GM23338 (cell line): Measurements from ENCODE around the gene EVC.

ENCODE experiments used
- CREB1 ChIP-seq: fragments of 250-450 bp; sonication (Bioruptor Pico); IDR thresholded peaks from 2 replicates; pipeline ENCODE4 v1.5.0; 2020; ENCODE audit warnings: low read depth, mild to moderate bottlenecking, moderate library complexity
- CTCF ChIP-seq, 2 experiments: fragments of 200-600 bp in 1 of 2; sonication (generic) in 1 of 2; conservative IDR thresholded peaks; 2 replicates each; pipeline versions ENCODE4 v1.5.1 to v1.6.1; 2016 to 2017; ENCODE audit warnings: antibody characterized with exemption in 2 of 2, low read depth in 2 of 2, mild to moderate bottlenecking in 2 of 2, moderate library complexity in 1 of 2
- ETS1 ChIP-seq: IDR thresholded peaks from 2 replicates; pipeline ENCODE4 v1.6.1; 2016; ENCODE audit warnings: antibody characterized with exemption
- EZH2 ChIP-seq: fragments of 200-600 bp; sonication (generic); IDR thresholded peaks from one replicate; pipeline ENCODE4 v1.8.0; 2017; ENCODE audit warnings: antibody characterized with exemption, mild to moderate bottlenecking, low read depth; ENCODE audit not compliant: unreplicated experiment
- EZH2phosphoT487 ChIP-seq: fragments of 200-600 bp; sonication (generic); IDR thresholded peaks from one replicate; pipeline ENCODE4 v1.8.1; 2018; ENCODE audit warnings: antibody characterized with exemption; ENCODE audit not compliant: unreplicated experiment
- JUNB ChIP-seq: IDR thresholded peaks from one replicate; pipeline ENCODE4 v1.6.1; 2016; ENCODE audit warnings: antibody characterized with exemption; ENCODE audit not compliant: unreplicated experiment
- NANOG ChIP-seq: IDR thresholded peaks from 2 replicates; pipeline ENCODE4 v1.6.1; 2016; ENCODE audit warnings: antibody characterized with exemption, borderline replicate concordance
- POLR2AphosphoS5 ChIP-seq: IDR thresholded peaks from 2 replicates; pipeline ENCODE4 v1.6.1; 2016; ENCODE audit warnings: antibody characterized with exemption, low read depth
- REST ChIP-seq: IDR thresholded peaks from one replicate; pipeline ENCODE4 v1.6.1; 2018; ENCODE audit warnings: antibody characterized with exemption; ENCODE audit not compliant: unreplicated experiment
- STAT1 ChIP-seq: IDR thresholded peaks from one replicate; pipeline ENCODE4 v1.6.1; 2016; ENCODE audit warnings: antibody characterized with exemption; ENCODE audit not compliant: unreplicated experiment
- ZNF114 ChIP-seq: fragments of 250-450 bp; sonication (Bioruptor Pico); IDR thresholded peaks from 2 replicates; pipeline ENCODE4 v1.5.0; 2020; ENCODE audit warnings: mild to moderate bottlenecking, moderate library complexity
- ZNF331 ChIP-seq: fragments of 250-450 bp; sonication (Bioruptor Pico); IDR thresholded peaks from 2 replicates; pipeline ENCODE4 v1.5.0; 2020; ENCODE audit warnings: low read depth, mild to moderate bottlenecking, moderate library complexity
- ZNF462 ChIP-seq: fragments of 250-450 bp; sonication (Bioruptor Pico); IDR thresholded peaks from 2 replicates; pipeline ENCODE4 v1.5.0; 2020; ENCODE audit warnings: mild to moderate bottlenecking, moderate library complexity

- no peak for TF ChIP-seq CTCF (conservative IDR thresholded peaks at IDR 0.05; ENCODE audit: low read depth in 2 of 2)
- TF ChIP-seq ETS1 = no peak
- TF ChIP-seq REST = no peak
- no peak for TF ChIP-seq POLR2AphosphoS5
- no peak for TF ChIP-seq EZH2phosphoT487
- no peak for TF ChIP-seq EZH2
- no peak for TF ChIP-seq JUNB
- TF ChIP-seq CREB1 = no peak
- TF ChIP-seq ZNF462 (CRISPR knock-in tag) = no peak
- TF ChIP-seq NANOG = no peak
- TF ChIP-seq ZNF114 = no peak
- no peak for TF ChIP-seq STAT1
- TF ChIP-seq ZNF331 (CRISPR knock-in tag) = no peak
These were observed 116.4 kb downstream of the EVC start for GRCh38 chr4:5827108-5828004.
